ENCODE measurements around the gene FSTL4.

The FSTL4 gene

DNA sequence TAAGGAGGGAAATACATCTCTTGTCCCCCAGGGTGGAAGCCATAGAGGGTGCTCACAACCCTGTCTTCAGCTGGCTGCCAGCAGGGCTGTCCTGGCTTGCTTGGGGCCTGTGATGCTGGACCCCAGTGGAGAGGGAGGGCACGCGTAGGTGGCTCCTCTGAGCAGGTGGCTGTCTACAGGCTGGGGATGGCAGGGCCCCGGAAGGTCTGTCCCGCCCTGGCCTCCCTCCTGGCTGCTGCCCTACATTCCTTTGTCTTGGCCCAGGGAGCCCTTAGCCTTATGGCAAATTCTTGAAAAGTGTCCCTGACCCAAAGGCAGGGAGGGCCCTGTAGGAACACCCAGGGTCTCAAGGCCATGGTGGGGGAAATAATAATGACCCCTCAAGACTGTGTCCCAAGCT is 336.2 kb downstream of the FSTL4 start:
- H3K9me3 Mint-ChIP-seq, result no peaks in the 10 kb centered on the region
- H3K27me3 Mint-ChIP-seq, result no peaks in the 10 kb centered on the region
- H3K36me3 Mint-ChIP-seq, result no peaks in the 10 kb centered on the region
- no peak overlapping the region for H3K4me3 Mint-ChIP-seq
- no peaks in the 10 kb centered on the region for H3K4me1 Mint-ChIP-seq
- H3K27ac Mint-ChIP-seq, result no peak overlapping the region

- Mint-ChIP-seq H3K27ac (no peak overlapping the region), H3K36me3 (no peaks in the 10 kb centered on the region), H3K4me3 (no peak overlapping the region), H3K4me1 (no peaks in the 10 kb centered on the region), H3K27me3 (no peaks in the 10 kb centered on the region), H3K9me3 (no peaks in the 10 kb centered on the region)
These were observed 336.7 kb downstream of the FSTL4 start for GRCh38 chr5:133275631-133276030.

DNA sequence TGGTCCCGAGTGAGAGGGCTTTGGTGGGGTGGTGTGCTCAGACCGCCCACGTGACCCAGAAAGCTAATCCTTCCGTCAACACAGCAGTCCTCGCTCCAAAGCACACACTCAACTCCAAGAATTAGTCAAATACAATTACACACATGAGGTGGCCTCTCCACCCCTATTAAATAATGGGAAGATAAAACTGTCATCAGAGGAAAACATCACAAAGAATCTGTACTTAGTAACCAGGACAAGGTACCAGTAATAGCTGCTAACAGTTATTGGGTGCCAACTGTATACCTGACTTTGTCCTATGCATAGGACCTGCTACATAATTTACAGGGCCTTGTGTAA is 337.8 kb downstream of the FSTL4 start:
- Mint-ChIP-seq H3K4me3 (no peak overlapping the region), H3K9me3 (no peaks in the 10 kb centered on the region), H3K27ac (no peak overlapping the region), H3K4me1 (no peaks in the 10 kb centered on the region), H3K27me3 (no peaks in the 10 kb centered on the region), H3K36me3 (no peaks in the 10 kb centered on the region)

- Mint-ChIP-seq H3K4me3 (no peak overlapping the region), H3K27ac (no peak overlapping the region), H3K27me3 (no peaks in the 10 kb centered on the region), H3K9me3 (no peaks in the 10 kb centered on the region), H3K36me3 (no peaks in the 10 kb centered on the region), H3K4me1 (no peaks in the 10 kb centered on the region)
These were observed 338.4 kb downstream of the FSTL4 start for GRCh38 chr5:133273661-133274596.

GRCh38 chr5:133272345-133272744 is 340.0 kb downstream of the FSTL4 start:
- Mint-ChIP-seq H3K27ac (no peak overlapping the region), H3K9me3 (no peaks in the 10 kb centered on the region), H3K36me3 (no peaks in the 10 kb centered on the region), H3K4me3 (no peak overlapping the region), H3K4me1 (no peaks in the 10 kb centered on the region), H3K27me3 (no peaks in the 10 kb centered on the region)

DNA sequence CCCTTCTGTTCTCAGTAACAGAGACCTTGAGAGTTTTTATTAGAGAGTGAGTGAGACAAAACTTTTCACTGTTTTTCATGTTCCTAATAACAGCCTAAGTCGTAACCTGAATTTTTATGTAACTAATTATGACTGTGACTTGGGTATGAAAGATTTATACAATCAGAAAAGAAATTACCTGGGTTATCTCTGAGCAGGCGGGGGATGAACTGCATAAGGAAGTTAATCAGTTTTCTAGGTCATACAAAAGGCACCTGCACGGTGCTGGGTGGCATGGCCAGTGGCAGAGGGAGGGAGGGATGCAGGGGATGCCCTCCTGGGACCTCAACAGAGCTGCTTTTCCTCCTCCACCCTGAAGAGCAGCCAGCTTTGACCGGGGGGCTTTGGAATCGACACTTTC is 340.7 kb downstream of the FSTL4 start:
- H3K4me3 Mint-ChIP-seq, result no peak overlapping the region
- H3K4me1 Mint-ChIP-seq, result no peaks in the 10 kb centered on the region
- H3K27ac Mint-ChIP-seq, result no peak overlapping the region
- H3K9me3 Mint-ChIP-seq, result no peaks in the 10 kb centered on the region
- H3K36me3 Mint-ChIP-seq, result no peaks in the 10 kb centered on the region
- H3K27me3 Mint-ChIP-seq, result peaks cover 2% of the 10 kb centered on the region

- no peaks in the 10 kb centered on the region for H3K36me3 Mint-ChIP-seq
- H3K27me3 Mint-ChIP-seq, result peaks cover 2% of the 10 kb centered on the region
- H3K4me3 Mint-ChIP-seq, result no peak overlapping the region
- H3K9me3 Mint-ChIP-seq, result no peaks in the 10 kb centered on the region
- H3K27ac Mint-ChIP-seq, result no peak overlapping the region
- H3K4me1 Mint-ChIP-seq, result no peaks in the 10 kb centered on the region
These were observed 342.6 kb downstream of the FSTL4 start for GRCh38 chr5:133269691-133270090.

DNA sequence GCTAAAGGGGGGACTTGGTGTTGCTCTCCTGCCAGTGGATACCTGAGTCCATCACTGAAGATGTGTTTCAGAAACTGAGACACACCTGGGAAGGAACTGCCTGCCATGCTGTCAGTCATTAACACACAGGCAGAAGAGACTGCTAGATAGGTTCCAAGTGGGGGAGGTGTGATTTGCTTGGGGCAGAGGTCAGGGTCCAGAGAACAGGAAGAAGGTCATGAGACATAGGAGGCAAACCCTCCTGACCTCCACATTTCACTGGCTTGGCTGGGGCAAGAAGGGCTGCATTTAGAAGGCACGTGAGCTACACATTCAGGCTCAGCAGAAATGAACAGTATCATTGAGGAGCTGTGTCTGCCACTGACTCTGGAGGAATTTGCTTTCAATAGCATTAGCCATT is 344.7 kb downstream of the FSTL4 start:
- Mint-ChIP-seq H3K4me3 (no peak overlapping the region), H3K36me3 (no peaks in the 10 kb centered on the region), H3K9me3 (no peaks in the 10 kb centered on the region), H3K4me1 (no peaks in the 10 kb centered on the region), H3K27me3 (peaks cover 2% of the 10 kb centered on the region), H3K27ac (no peak overlapping the region)

DNA sequence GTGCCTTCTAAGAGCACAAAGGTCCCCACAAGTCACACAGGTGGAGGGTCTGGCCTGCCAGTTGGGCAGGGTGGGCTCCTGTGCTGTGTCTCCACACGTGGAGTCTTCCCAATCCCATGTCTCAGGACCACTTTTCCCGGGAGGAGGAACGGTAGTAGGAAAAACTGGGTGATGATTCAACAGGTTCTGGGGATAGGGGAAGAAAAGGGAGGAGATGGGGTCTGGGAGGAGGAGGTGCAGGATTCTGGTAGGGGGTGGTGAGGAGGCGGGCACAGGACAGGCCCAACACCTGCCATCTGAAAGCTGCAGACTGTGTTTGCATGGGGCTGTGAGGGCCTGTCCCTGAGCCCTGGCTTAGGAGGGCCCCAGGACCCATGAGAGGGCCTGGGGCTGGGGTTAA is 345.4 kb downstream of the FSTL4 start:
- peaks cover 2% of the 10 kb centered on the region for H3K27me3 Mint-ChIP-seq
- H3K9me3 Mint-ChIP-seq, result no peaks in the 10 kb centered on the region
- no peak overlapping the region for H3K27ac Mint-ChIP-seq
- H3K36me3 Mint-ChIP-seq, result no peaks in the 10 kb centered on the region
- no peaks in the 10 kb centered on the region for H3K4me1 Mint-ChIP-seq
- H3K4me3 Mint-ChIP-seq, result no peak overlapping the region

DNA sequence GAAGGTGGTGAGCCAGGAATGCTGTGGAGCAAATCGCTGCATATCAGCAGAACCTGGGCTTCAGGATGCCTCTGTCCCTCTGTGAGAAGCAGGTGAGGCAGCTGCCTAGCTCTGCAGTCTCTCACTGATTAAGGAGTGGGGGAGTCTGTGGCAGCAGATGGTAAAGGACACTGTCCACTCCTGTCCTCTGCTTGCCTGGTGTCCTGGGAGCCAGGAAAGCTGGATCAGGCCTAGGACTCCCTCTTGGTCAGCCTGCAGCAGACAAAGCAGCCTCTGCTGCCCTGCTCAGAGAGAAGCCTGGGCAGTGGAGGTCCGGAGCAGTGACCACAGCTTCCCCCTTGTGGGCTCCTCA is 345.8 kb downstream of the FSTL4 start:
- Mint-ChIP-seq H3K4me1 (no peaks in the 10 kb centered on the region), H3K9me3 (no peaks in the 10 kb centered on the region), H3K27ac (no peak overlapping the region), H3K27me3 (peaks cover 2% of the 10 kb centered on the region), H3K4me3 (no peak overlapping the region), H3K36me3 (no peaks in the 10 kb centered on the region)

GRCh38 chr5:133265720-133266526 is 346.4 kb downstream of the FSTL4 start:
- Mint-ChIP-seq H3K36me3 (no peaks in the 10 kb centered on the region), H3K4me3 (no peak overlapping the region), H3K4me1 (no peaks in the 10 kb centered on the region), H3K9me3 (no peaks in the 10 kb centered on the region), H3K27ac (no peak overlapping the region), H3K27me3 (peaks cover 2% of the 10 kb centered on the region)

DNA sequence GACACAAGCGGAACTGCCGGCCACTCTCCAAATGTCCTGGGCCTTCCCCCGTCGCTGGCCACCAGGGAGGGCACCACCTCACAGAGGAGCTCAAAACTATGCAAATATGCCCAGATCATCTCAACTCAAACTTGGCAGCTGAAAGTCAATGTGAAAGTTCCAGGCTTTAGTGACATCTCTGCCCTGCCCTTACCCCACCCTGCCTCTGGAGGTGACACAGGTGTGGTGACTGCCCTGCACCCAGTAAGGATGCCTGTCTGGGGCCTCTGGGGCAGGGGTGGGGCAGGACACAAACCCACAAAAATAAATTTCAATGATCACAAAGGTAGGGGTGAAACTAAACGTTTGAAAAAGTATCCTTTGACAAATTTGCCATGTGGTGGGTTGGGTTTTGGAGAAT is 347.1 kb downstream of the FSTL4 start:
- Mint-ChIP-seq H3K27ac (no peak overlapping the region), H3K27me3 (peaks cover 2% of the 10 kb centered on the region), H3K4me3 (no peak overlapping the region), H3K4me1 (no peaks in the 10 kb centered on the region), H3K9me3 (no peaks in the 10 kb centered on the region), H3K36me3 (no peaks in the 10 kb centered on the region)

GRCh38 chr5:133262690-133263089 is 349.7 kb downstream of the FSTL4 start:
- Mint-ChIP-seq H3K27ac (no peak overlapping the region), H3K4me3 (no peak overlapping the region)

GRCh38 chr5:133261993-133262392 is 350.3 kb downstream of the FSTL4 start:
- Mint-ChIP-seq H3K36me3 (no peaks in the 10 kb centered on the region), H3K27me3 (peaks cover 2% of the 10 kb centered on the region), H3K4me3 (no peak overlapping the region), H3K9me3 (no peaks in the 10 kb centered on the region), H3K4me1 (peaks cover 13% of the 10 kb centered on the region), H3K27ac (no peak overlapping the region)

More at GRCh38 chr5:133262690-133263089, 349.7 kb downstream of the FSTL4 start:
- no peaks in the 10 kb centered on the region for H3K9me3 Mint-ChIP-seq
- no peaks in the 10 kb centered on the region for H3K36me3 Mint-ChIP-seq
- peaks cover 13% of the 10 kb centered on the region for H3K4me1 Mint-ChIP-seq
- peaks cover 2% of the 10 kb centered on the region for H3K27me3 Mint-ChIP-seq

GRCh38 chr5:133260715-133261114 is 351.6 kb downstream of the FSTL4 start:
- no peak overlapping the region for H3K27ac Mint-ChIP-seq
- H3K36me3 Mint-ChIP-seq, result no peaks in the 10 kb centered on the region
- H3K27me3 Mint-ChIP-seq, result no peaks in the 10 kb centered on the region
- H3K4me3 Mint-ChIP-seq, result no peak overlapping the region
- H3K4me1 Mint-ChIP-seq, result peaks cover 13% of the 10 kb centered on the region
- no peaks in the 10 kb centered on the region for H3K9me3 Mint-ChIP-seq
